GM19240 (cell line): ENCODE measurements around the gene NRSN1.

Experiments
- DNase-seq: peaks from one replicate; pipeline ENCODE4 v3.0.0; 2011; ENCODE audit warnings: low spot score; ENCODE audit not compliant: insufficient read length

The NRSN1 gene, protein sequence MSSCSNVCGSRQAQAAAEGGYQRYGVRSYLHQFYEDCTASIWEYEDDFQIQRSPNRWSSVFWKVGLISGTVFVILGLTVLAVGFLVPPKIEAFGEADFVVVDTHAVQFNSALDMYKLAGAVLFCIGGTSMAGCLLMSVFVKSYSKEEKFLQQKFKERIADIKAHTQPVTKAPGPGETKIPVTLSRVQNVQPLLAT

DNA sequence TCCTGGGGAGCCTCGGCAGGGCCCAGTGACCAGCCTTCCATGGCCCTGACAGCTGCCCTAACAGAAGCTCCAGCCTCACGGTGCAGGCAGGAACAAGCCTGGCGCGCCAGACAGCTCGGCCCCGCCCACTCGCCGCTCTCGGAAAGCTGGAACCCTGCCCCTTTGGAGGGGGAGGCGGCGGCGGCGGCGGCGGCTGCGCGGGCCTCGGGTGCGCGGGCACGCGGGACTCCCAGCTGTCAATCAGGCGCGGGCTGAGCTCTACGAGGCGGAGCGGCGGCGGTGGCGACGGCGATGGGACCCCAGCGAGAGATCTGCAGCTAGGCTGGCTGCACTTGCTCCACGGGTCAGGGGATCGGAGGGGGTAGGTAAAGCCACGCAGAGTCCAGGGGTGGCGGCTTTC, at the start of gene NRSN1:
Gene NRSN1, plus strand, starts transcription at position 236 of the 400 bp plus-strand sequence. CDS start 8,113 bp downstream, outside the sequence.
- no peak for DNase-seq

DNA sequence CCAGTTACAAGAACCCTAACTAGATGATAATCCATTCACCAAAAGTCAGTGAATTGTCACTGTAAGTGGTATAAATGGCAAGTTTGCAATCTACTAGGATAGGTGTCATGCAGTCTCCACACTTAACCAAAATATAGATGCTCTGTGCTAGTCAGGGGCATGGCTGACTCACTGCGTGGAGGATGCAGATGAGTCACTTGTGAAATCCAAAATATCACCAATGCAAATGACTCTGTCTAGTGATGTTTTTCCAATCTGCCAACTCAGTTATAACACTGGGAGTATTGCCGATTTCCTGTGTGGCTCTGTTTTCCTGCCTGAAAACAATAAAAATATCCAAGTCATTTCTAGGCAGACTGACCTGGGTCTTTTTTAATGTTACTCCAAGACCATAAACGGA, 47.8 kb upstream of the NRSN1 start:
- DNase-seq, result no peak

DNA sequence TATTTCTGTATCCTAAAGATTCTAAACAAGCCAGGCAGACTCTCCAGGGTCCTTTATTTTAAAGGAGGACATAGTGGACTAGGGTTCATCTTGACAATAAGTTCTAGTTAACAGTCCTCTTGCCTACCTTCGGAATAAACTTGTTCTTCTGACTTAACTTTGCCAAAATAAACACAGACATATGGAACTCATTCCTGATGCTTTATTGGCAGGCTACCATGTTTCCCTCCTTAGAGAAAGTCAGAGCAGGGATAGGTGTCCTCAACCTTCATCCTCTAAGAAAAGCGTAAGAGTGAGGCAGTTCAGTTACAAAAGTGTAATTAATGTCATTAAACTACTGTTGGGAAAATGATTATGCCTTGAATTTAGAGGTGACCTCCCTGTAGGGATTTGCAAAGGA, 46.9 kb upstream of the NRSN1 start:
- no peak for DNase-seq

DNA sequence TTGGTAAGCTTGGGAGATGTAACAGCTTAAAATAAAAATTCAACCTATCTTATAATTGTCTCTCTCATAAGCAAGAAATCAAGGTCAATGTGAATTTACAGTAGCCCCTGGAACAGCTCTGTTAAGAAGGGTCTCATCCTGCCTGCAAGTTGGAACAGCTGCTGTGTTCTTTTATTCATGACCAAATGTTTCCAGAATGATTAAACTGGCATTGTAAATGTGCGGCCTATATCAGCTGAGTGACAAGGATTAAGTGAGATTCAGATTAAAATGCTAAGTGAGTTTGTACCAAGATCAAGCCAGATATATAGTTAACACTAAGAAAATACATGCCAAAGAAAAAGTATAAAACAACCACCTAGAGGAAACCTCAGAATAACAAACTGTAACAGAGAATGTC, 45.3 kb upstream of the NRSN1 start:
- DNase-seq, result no peak

DNA sequence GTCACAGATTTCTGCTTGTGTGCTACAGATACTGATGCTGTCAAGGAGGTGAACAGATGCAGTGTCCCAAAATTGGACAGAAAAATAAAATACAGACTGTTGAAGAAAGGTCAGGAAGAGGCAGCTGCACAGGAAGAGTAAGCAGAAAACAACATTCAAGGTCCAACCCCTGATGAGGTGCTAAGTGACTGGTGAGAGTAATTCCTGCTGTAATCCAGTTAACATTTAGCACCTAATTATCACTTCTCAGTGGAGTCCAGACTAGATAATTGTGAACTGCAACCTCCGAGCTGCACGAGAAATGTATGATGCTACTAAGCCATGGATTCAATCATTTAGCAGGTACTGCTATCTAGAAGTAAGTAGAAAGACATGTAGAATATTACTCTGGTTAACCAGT, 36.3 kb upstream of the NRSN1 start:
- no peak for DNase-seq

DNA sequence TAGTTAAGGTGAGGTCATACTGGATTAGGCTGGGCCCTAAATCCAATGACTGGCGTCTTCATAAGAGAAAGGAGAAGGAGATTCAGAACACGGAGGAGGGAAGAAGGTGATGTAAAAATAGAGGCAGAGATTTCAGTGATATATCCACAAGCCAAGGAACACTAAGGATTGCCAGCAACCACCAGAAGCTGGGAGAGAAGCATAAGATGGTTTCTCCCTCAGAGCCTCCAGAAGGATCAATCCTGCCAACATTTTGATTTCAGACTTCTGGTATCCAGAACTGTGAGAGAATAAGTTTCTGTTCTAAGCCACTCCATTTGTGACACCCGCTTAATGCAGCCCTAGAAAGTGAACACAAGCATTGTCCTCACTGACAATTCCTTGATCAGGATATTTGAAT, 33.6 kb upstream of the NRSN1 start:
- no peak for DNase-seq

DNA sequence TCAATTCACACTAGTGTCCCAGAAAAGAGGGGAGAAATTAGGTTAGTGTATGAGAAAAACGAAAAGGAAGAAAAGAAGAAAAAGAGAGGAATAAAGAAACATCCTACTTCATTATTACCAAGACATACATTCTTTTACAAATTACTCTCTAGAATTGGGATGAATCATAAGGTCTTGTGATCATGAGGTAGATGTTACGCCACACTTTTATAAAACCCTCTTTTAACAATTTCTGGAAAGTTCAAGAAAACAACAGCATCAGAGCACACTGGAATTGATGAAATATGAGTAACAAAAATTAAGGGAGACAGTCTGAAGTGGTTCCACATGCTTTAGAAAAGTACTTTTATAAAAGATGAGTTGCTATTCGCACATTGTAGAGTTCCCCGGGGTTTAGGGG, 32.6 kb upstream of the NRSN1 start:
- no peak for DNase-seq

DNA sequence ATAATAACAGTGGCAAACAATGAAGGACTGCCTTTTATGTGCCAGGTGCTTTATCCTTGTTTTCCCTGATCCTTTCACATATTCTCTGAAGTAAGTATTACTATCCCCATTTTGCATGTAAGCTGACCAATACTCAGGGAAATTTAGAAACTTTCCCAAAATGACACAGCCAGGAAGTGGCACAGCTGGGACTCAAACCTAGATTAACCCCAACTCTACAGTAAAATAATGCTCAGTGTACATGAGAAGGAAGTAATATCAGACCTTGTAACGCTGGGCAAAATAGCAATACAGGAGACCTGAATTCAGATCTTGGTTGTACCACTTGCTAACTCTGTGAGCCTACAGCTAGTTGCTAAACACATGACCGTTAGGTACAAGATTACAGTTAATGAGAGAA, 26.8 kb upstream of the NRSN1 start:
- no peak for DNase-seq

DNA sequence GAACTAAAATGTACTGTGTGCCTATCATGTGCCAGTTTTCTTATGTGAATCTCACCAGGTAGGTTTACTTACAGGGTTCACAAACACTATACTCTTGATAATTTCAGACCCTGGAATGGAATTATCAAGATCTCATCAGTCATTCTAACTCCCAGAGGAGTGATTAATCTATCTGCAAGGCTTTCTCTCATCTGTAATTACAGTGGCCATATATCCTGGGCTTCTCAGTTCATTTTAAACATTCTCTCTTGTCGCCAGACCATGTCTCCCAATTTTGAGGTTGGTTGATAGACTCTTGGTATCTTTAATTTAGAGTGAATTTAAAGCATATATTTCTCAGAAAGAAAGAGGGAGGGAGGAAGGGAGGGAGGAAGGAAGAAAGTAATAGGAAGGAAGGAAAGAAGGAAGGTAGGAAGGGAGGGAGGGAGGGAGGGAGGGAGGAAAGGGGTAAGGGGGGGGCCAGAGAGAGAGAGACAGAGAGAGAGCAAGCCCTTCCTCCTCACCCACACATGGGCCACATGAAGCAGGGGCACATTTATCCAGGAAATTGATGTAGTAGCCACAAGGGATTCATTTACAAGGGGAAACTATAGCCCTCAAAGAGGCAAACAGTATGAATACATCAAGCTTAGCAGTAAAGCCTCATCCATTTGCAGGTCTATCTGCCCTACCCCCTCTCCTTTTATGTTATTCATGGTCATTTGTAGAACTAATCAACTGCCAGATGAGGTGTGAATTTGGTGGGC, 25.8 kb upstream of the NRSN1 start:
- DNase-seq, result no peak

DNA sequence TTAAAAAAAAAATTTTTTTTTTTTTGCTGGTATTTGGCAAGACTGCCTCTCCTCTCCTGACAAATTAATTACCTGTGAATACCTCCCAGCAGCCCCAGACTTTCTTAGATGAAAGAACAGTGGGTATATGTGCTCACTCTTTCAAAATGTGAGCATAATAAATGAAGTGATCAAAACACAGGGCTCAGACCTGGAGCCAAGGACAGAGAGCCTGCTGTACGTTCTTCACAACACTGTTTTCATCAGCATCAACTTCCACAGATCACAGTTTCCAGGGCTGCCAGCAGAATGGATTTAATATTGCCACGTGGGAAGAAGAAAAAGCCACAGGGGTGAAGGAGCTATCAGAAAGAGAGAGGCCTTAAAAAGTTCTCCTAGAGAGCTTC, 25.3 kb upstream of the NRSN1 start:
- no peak for DNase-seq

DNA sequence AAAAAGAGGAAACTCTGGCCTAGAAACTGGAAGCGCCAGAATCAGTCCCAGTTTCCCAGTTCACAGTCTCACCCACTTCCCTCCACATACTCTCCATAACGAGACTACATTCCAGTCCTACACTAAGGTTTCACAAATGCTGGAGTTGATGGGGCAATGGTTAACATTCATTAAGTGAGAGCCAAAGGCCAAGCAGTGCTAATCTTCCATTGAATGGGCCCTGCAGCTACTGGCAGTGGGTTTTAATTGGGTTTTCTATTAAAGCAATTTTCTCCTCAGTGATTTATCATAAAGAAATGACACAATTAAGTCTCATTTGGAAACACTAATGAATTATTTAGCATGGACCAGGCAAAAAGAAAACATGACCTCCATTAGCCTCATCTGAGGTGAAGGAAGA, 20.8 kb upstream of the NRSN1 start:
- no peak for DNase-seq

DNA sequence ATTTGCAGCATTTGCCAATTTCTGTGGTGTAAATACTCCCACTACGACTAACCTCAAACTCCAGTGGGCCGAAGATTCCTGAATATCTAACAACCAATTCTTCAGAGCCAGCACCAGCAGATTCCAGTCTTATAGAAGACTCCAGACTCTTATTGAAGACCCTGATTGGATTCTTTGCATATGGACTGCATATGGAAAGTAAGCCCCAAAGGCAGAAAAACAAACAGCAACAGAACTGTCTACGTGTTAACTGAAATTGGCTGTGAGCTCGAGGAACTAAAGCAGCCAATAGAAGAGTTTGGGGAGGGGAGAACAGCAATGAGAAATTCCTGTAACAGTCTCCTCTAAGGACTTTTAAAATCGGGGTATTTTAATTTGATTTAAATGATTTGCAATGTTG, 19.7 kb upstream of the NRSN1 start:
- no peak for DNase-seq

DNA sequence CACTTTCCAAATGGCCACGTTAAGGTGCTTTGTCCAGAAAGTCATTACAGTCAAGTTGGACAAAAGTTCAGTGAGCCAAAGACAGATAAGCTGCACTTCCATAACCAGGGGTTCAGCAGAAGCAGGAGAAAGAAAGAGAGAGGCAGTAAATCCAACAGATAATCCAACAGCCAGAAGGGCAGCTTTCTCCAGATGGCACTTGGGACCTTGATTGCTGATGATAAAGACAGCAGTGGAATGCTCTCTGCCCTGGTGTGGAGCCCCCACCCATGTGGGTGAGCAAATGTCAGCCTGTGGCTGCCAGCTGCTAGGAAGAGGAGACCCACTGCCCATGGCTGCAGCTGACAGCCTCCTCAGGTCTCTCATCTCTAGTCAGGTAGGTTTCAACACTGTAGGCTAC, 18.7 kb upstream of the NRSN1 start:
- no peak for DNase-seq

DNA sequence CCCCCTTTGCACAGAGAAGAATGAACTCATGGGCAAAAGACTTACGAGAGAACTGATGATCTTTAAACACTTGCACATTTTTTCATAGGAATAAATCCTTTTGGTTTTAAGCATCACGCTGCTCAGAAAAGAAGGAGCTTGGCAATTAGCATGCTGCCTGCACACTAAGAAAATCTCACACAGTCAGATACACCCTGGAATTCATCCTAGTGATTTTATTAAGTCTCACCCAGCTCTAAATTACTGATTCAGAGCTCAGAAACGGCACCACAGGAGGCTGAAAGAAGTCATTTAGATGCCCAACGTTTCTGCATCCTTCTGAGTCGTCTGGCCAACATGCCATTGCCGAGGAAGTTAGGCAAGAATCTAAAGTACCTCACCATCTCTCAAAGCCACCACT, 18.0 kb upstream of the NRSN1 start:
- no peak for DNase-seq

DNA sequence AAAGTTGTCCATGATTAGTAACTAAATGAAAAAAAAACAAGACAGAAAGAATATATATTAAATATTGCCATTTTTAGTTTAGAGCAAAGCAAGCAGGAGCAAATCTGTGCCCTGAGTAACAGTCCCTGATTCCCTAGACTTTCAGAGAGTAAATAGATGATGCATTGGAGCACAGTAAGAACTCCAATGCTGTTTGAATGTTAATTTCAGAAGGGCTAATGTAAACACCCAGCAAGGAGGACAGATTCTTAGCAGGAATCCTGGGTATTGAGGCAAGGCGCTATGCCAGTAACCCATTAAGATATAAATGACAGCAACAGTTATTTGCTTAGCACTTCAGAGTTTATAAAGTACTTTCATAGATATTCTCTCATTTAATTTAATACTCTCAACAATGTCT, 15.6 kb upstream of the NRSN1 start:
- no peak for DNase-seq

DNA sequence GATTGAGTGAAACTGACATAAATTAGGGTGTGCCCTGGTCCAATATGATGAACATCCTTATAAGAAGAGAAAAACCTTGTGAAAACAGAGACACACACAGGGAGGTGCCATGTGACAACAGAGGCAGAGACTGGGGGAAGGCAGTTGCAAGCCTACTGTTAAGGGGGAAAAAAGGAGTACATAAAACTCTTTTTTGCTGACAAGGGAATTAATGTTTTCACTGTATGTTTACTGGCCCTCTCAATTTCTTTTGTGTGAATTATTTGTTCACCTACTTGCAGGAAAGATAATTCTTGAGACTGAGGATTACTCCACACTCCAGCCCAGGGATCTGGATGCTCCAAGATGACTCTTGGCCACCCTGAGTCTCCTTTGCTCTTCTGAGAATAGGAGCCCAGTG, 12.1 kb upstream of the NRSN1 start:
- DNase-seq, result no peak

DNA sequence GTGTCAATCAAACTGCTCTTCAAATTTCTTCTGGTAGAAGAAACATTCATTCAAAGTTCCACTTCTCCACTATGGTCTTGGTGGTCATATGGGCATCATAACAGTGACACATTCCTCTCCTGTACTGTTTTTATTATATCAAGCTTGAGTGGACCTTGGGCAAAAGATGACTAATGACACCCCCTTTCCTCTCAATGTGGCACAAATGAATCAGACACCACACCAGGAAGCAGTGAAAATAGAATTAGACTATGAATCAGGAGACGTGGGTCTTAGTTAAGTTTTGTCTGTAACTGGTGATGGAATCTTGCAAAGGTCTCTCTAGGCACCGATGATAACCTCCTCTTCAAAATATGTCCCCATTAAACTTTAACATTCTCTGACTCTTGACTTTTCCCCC, 9.0 kb upstream of the NRSN1 start:
- no peak for DNase-seq

DNA sequence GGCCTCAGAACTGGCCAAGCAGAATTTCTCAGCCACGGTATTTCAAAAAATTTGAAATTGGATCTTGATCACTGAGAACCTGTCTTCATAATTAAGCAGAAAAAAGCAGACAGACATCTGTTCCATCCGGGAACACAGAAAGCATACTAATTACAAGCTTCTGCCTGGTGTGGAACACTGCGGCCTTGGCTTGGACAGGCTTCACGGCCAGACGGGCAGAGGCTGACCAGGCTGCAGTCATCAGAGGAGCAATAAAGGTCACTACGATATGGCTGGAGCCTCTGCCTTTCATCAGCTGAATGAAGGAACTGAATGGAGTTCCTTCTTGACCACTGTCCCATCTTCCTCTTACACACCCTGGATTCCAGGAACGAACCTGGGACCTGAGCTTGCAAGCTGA, 3.9 kb upstream of the NRSN1 start:
- no peak for DNase-seq

DNA sequence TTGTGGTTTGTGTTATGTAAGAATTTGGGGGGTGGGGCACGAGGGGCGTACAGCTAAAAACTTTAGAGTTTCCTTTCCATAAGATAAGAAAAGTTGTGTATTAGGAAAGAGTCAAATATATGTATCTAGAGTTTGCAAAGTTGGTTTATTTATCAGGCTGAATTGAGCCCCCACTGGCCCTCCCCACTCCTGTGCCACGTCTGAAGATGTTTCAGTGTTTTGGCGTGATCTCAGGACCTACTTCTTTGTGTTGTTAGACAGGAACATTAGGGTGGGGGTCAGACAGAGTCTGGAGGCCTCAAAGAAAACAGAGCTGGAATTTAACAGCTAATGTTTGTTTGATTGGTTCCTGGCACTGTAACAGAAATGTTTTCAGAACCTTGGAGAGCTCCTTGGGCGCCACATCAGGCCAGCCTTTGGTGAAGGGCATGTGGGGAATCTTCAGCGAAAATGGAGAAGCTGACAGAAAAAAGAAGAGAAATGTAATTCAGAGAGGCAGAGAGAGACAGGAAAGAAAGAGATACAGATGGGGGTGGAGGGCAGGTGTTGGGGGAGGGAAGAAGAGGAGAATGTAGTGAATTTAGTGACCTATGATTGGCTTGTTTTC, 674 bp downstream of the NRSN1 start:
- DNase-seq, result peak; percentile 34

DNA sequence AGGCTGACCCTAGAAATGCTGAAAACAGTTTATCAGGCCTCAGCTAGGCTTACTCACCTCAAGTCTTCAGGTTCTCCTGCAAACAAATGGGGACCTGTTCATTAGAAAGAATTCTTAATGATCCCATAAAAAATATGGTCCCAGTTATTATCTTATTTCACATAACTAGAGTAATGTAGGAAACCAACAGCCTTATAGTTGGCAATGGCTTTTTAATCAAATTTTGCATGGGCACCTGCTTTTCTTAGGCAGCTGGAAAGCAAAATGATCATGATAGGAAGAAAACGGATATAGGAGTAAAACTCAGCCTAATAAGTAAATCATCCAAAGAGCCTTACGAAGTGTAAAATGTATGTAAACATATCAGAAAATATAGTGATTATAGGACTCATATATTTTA, 1.3 kb downstream of the NRSN1 start:
- no peak for DNase-seq

DNA sequence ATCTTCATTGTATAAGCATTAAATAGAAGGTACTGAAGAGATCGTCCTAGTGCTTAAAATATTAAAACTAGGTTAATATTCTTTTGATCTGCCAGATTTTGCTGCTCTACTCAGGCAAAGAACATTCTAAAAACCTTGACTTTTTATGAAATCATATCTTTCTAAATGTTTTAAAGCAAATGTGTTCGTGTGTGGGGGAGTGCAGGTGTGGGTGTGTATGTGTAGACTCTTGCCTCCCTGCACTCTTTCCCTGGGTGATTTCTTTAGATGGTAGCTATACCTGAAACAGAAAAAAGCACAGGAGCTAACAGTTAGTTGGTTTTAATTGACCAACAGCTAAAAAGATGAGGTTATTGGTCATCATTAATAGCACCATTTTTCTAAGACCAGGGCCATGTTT, 5.7 kb downstream of the NRSN1 start:
- no peak for DNase-seq

DNA sequence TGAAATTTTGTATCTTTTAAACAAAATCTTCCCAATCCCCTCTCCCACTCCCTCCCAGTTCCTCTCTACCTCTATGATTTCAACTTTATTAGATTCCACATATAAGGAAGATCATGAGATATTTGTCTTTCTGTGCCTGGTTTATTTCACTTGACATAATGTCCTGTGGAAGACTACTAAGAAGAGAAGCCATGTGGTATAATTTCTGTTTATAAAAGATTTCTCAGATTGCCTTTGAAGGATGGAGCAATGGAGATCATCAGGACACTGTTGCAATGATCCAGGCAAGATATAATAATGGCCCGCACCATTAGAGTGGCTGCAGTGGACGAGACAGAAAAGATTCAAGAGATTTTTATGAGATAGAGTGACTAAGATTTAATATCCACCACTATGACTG, 13.1 kb downstream of the NRSN1 start:
- DNase-seq, result no peak

DNA sequence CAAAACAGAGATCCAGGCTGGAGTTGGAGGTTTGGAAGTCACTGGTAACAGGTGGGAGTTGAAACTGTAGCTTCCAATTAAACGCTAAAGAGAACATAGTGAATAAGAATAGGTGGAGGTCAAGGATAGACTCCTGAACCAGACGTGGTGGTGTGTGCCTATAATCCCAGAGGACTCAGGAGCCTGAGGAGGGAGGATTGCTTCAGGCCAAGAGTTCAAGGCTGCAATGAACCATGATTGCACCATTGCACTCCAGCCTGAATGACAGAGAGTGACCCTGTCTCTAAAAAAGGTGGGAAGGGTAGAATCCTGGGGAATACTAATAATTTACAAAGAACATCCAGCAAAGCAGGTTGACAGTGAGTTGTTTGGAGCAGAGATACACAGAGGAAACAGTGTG, 13.6 kb downstream of the NRSN1 start:
- no peak for DNase-seq
